Measurements from ENCODE around the gene GLT8D2. TPM values are rescaled to one million over a fixed set of nuclear protein-coding genes. Genes with fewer than 3 reads are reported as not detected.

Gene GLT8D2
- total and polyA plus RNA-seq, 2 experiments from 2014 or later: 4.2 to 8.5 TPM

- H3K27me3 ChIP-seq (ENCODE audit: insufficient read depth): no peaks in the 10 kb centered on the region
- H3K9me2 ChIP-seq (ENCODE audit: insufficient read depth): no peaks in the 10 kb centered on the region
- H3K4me1 ChIP-seq (ENCODE audit: insufficient read depth): 0 out of 2 replicates have a peak, but pooled peaks cover 4% of the 10 kb centered on the region
- Mint-ChIP-seq H3K27ac (no peak overlapping the region; the same call in 1 of the 2 replicates), H3K4me1 (peaks cover 2% of the 10 kb centered on the region; the same call in 1 of the 3 replicates), H3K27me3 (ENCODE audit: insufficient read depth, low read depth, poor library complexity) (no peaks in the 10 kb centered on the region), H3K4me3 (no peak overlapping the region), H3K36me3 (ENCODE audit: low read depth) (no peaks in the 10 kb centered on the region), H3K9me3 (no peaks in the 10 kb centered on the region)
- DNase-seq (ENCODE audit: low spot score) (peak; percentile 17), ATAC-seq (no peak; the same call in 2 of the 3 replicates)
- no peak overlapping the region for H2AFZ ChIP-seq
- no peak overlapping the region for H3K4me3 ChIP-seq
- no peak overlapping the region for H3K27ac ChIP-seq (ENCODE audit: low read depth)
- H3F3A ChIP-seq (replicated peaks; ENCODE audit: low read depth): no peaks in the 10 kb centered on the region
- H3K4me2 ChIP-seq: no peak overlapping the region
- no peaks in the 10 kb centered on the region for H3K79me2 ChIP-seq (replicated peaks; ENCODE audit: insufficient read depth)
- no peaks in the 10 kb centered on the region for H3K36me3 ChIP-seq (ENCODE audit: insufficient read depth)
- no peaks in the 10 kb centered on the region for H4K20me1 ChIP-seq (replicated peaks; ENCODE audit: insufficient read depth)
- TF ChIP-seq POLR2AphosphoS5 (IDR thresholded peaks at IDR 0.05; ENCODE audit: low read depth) (no peak), ZNF462 (CRISPR knock-in tag; IDR thresholded peaks at IDR 0.05) (no peak), ETS1 (IDR thresholded peaks at IDR 0.05) (no peak), NANOG (IDR thresholded peaks at IDR 0.05; ENCODE audit: borderline replicate concordance) (no peak), STAT1 (IDR thresholded peaks at IDR 0.05; ENCODE audit: unreplicated experiment) (no peak), EZH2phosphoT487 (IDR thresholded peaks at IDR 0.05; ENCODE audit: unreplicated experiment) (no peak), CREB1 (CRISPR knock-in tag; IDR thresholded peaks at IDR 0.05; ENCODE audit: low read depth) (no peak), EZH2 (IDR thresholded peaks at IDR 0.05; ENCODE audit: low read depth, unreplicated experiment) (no peak), ZNF114 (CRISPR knock-in tag; IDR thresholded peaks at IDR 0.05) (no peak), JUNB (IDR thresholded peaks at IDR 0.05; ENCODE audit: unreplicated experiment) (no peak), ZNF331 (CRISPR knock-in tag; IDR thresholded peaks at IDR 0.05; ENCODE audit: low read depth) (no peak), CTCF (conservative IDR thresholded peaks at IDR 0.05; ENCODE audit: low read depth in 2 of 2) (no peak)
- TF ChIP-seq, protein P1, sequence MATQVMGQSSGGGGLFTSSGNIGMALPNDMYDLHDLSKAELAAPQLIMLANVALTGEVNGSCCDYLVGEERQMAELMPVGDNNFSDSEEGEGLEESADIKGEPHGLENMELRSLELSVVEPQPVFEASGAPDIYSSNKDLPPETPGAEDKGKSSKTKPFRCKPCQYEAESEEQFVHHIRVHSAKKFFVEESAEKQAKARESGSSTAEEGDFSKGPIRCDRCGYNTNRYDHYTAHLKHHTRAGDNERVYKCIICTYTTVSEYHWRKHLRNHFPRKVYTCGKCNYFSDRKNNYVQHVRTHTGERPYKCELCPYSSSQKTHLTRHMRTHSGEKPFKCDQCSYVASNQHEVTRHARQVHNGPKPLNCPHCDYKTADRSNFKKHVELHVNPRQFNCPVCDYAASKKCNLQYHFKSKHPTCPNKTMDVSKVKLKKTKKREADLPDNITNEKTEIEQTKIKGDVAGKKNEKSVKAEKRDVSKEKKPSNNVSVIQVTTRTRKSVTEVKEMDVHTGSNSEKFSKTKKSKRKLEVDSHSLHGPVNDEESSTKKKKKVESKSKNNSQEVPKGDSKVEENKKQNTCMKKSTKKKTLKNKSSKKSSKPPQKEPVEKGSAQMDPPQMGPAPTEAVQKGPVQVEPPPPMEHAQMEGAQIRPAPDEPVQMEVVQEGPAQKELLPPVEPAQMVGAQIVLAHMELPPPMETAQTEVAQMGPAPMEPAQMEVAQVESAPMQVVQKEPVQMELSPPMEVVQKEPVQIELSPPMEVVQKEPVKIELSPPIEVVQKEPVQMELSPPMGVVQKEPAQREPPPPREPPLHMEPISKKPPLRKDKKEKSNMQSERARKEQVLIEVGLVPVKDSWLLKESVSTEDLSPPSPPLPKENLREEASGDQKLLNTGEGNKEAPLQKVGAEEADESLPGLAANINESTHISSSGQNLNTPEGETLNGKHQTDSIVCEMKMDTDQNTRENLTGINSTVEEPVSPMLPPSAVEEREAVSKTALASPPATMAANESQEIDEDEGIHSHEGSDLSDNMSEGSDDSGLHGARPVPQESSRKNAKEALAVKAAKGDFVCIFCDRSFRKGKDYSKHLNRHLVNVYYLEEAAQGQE (IDR thresholded peaks at IDR 0.05; ENCODE audit: unreplicated experiment): no peak
These were observed 52.6 kb downstream of the GLT8D2 start for GRCh38 chr12:103997286-103997900.
